ENCODE results near the gene CPEB2.
"Not testable (repeated sequence)": the region's sequence is repeated elsewhere in the genome, so short reads cannot be mapped to it uniquely, and the experiment has no call there.

CPEB2 gene

GRCh38 chr4:15063341-15063740 is 61.1 kb downstream of the CPEB2 start:
- no peak for FAIRE-seq

- FAIRE-seq = no peak
Observed at GRCh38 chr4:15065516-15065915, 63.2 kb downstream of the CPEB2 start.

GRCh38 chr4:15066140-15066539 is 63.9 kb downstream of the CPEB2 start:
- no peak for FAIRE-seq

- no peak for FAIRE-seq
Observed at GRCh38 chr4:15068298-15068697, 66.0 kb downstream of the CPEB2 start.

- FAIRE-seq = no peak
Observed at GRCh38 chr4:15075875-15076274, 73.6 kb downstream of the CPEB2 start.

GRCh38 chr4:15077969-15078368 is 75.7 kb downstream of the CPEB2 start:
- FAIRE-seq = no peak

- no peak for FAIRE-seq
Observed at GRCh38 chr4:15078682-15079642, 76.7 kb downstream of the CPEB2 start.

GRCh38 chr4:15084780-15085179 is 82.5 kb downstream of the CPEB2 start:
- no peak for FAIRE-seq

- FAIRE-seq = not testable (repeated sequence)
Observed at GRCh38 chr4:15085762-15086161, 83.5 kb downstream of the CPEB2 start.

GRCh38 chr4:15086259-15086658 is 84.0 kb downstream of the CPEB2 start:
- not testable (repeated sequence) for FAIRE-seq

- FAIRE-seq = no peak
Observed at GRCh38 chr4:15088394-15089035, 86.2 kb downstream of the CPEB2 start.

- no peak for FAIRE-seq
Observed at GRCh38 chr4:15089979-15090378, 87.7 kb downstream of the CPEB2 start.

GRCh38 chr4:15100380-15100779 is 98.1 kb downstream of the CPEB2 start:
- FAIRE-seq = no peak

- no peak for FAIRE-seq
Observed at GRCh38 chr4:15100994-15101695, 98.9 kb downstream of the CPEB2 start.

GRCh38 chr4:15104825-15105224 is 102.5 kb downstream of the CPEB2 start:
- no peak for FAIRE-seq

- FAIRE-seq = no peak
Observed at GRCh38 chr4:15106399-15106798, 104.1 kb downstream of the CPEB2 start.

- no peak for FAIRE-seq
Observed at GRCh38 chr4:15109600-15109999, 107.3 kb downstream of the CPEB2 start.

- FAIRE-seq = no peak
Observed at GRCh38 chr4:15110120-15110571, 107.9 kb downstream of the CPEB2 start.

GRCh38 chr4:15116509-15117079 is 114.3 kb downstream of the CPEB2 start:
- FAIRE-seq = no peak

GRCh38 chr4:15117270-15117946 is 115.1 kb downstream of the CPEB2 start:
- FAIRE-seq = no peak

GRCh38 chr4:15118292-15118691 is 116.0 kb downstream of the CPEB2 start:
- no peak for FAIRE-seq

Data from A204.1 (cell line).